Jurkat, Clone E6-1 (cell line): ENCODE measurements around the gene PVRIG.
"Not testable (repeated sequence)": the region's sequence is repeated elsewhere in the genome, so short reads cannot be mapped to it uniquely, and the experiment has no call there.

Source experiments
- DNase-seq: peaks from one replicate; pipeline ENCODE4 v3.0.0-alpha.2; 2011; ENCODE audit warnings: low read depth, low spot score
- H3K4me3 ChIP-seq: 2 replicates; pipeline ENCODE4 v1.5.1; 2011; ENCODE audit warnings: mild to moderate bottlenecking, low read length, control low read depth, moderate library complexity

PVRIG gene

GRCh38 chr7:100192281-100192862 lies 27.4 kb upstream of the PVRIG start:
- DNase-seq, H3K4me3 ChIP-seq: not testable (repeated sequence)

- DNase-seq = peak; percentile 60
- no peak overlapping the region for H3K4me3 ChIP-seq
These were observed 26.8 kb upstream of the PVRIG start for GRCh38 chr7:100192969-100193368.

- no peak for DNase-seq
- H3K4me3 ChIP-seq = no peak overlapping the region
These were observed 24.5 kb upstream of the PVRIG start for GRCh38 chr7:100195222-100195621.

GRCh38 chr7:100195901-100196322 lies 23.8 kb upstream of the PVRIG start:
- not testable (repeated sequence) for DNase-seq, H3K4me3 ChIP-seq

GRCh38 chr7:100198266-100198665 lies 21.5 kb upstream of the PVRIG start:
- H3K4me3 ChIP-seq = no peak overlapping the region
- no peak for DNase-seq

GRCh38 chr7:100200693-100201092 lies 19.1 kb upstream of the PVRIG start:
- H3K4me3 ChIP-seq = no peak overlapping the region
- DNase-seq = no peak

GRCh38 chr7:100204454-100204853 lies 15.3 kb upstream of the PVRIG start:
- no peak for DNase-seq

GRCh38 chr7:100208911-100209408 lies 10.8 kb upstream of the PVRIG start:
- H3K4me3 ChIP-seq = no peak overlapping the region
- no peak for DNase-seq

More at GRCh38 chr7:100204454-100204853, 15.3 kb upstream of the PVRIG start:
- H3K4me3 ChIP-seq = no peak overlapping the region

GRCh38 chr7:100209493-100209892 lies 10.3 kb upstream of the PVRIG start:
- no peak overlapping the region for H3K4me3 ChIP-seq
- no peak for DNase-seq

- H3K4me3 ChIP-seq = no peak overlapping the region
These were observed 8.9 kb upstream of the PVRIG start for GRCh38 chr7:100210805-100211204.

GRCh38 chr7:100211342-100211780 lies 8.4 kb upstream of the PVRIG start:
- H3K4me3 ChIP-seq = no peak overlapping the region
- DNase-seq = peak; percentile 67

More at GRCh38 chr7:100210805-100211204, 8.9 kb upstream of the PVRIG start:
- no peak for DNase-seq

- no peak for DNase-seq
- no peak overlapping the region for H3K4me3 ChIP-seq
These were observed 7.0 kb upstream of the PVRIG start for GRCh38 chr7:100212631-100213286.

GRCh38 chr7:100213672-100214071 lies 6.1 kb upstream of the PVRIG start:
- DNase-seq = no peak

GRCh38 chr7:100214356-100214755 lies 5.4 kb upstream of the PVRIG start:
- DNase-seq = not testable (repeated sequence)

More at GRCh38 chr7:100213672-100214071, 6.1 kb upstream of the PVRIG start:
- H3K4me3 ChIP-seq = no peak overlapping the region

GRCh38 chr7:100215895-100216294 lies 3.9 kb upstream of the PVRIG start:
- no peak overlapping the region for H3K4me3 ChIP-seq
- no peak for DNase-seq

More at GRCh38 chr7:100214356-100214755, 5.4 kb upstream of the PVRIG start:
- not testable (repeated sequence) for H3K4me3 ChIP-seq

- peak overlapping the region; percentile 51 for H3K4me3 ChIP-seq
- not testable (repeated sequence) for DNase-seq
These were observed 1.8 kb upstream of the PVRIG start for GRCh38 chr7:100217934-100218333.

- H3K4me3 ChIP-seq = peak overlapping the region; percentile 86
These were observed 445 bp upstream of the PVRIG start for GRCh38 chr7:100219271-100219737.

GRCh38 chr7:100220586-100221230 lies 959 bp downstream of the PVRIG start:
- peak overlapping the region; percentile 86 for H3K4me3 ChIP-seq
- no peak for DNase-seq

More at GRCh38 chr7:100219271-100219737, 445 bp upstream of the PVRIG start:
- no peak for DNase-seq

GRCh38 chr7:100221231-100221718 lies 1.5 kb downstream of the PVRIG start:
- peak overlapping the region; percentile 86 for H3K4me3 ChIP-seq
- DNase-seq = peak; percentile 97
